HUES48 (cell line): Measurements from ENCODE around the gene SUMO3.
A peak's percentile ranks its signal among the peaks of the same experiment; 100 is the strongest.

Experiments used
- H3K27ac ChIP-seq: one replicate; pipeline ENCODE4 v1.7.0; 2013; ENCODE audit warnings: low read depth, low read length, inconsistent platforms
- H3K27me3 ChIP-seq: 2 replicates; pipeline ENCODE4 v1.6.1; 2013; ENCODE audit warnings: mild to moderate bottlenecking, low read length; ENCODE audit not compliant: control insufficient read depth, insufficient read depth
- H3K36me3 ChIP-seq: 2 replicates; pipeline ENCODE4 v1.6.1; 2013; ENCODE audit warnings: low read length; ENCODE audit not compliant: control insufficient read depth, insufficient read depth
- H3K4me1 ChIP-seq: 2 replicates; pipeline ENCODE4 v1.6.1; 2013; ENCODE audit warnings: mild to moderate bottlenecking, low read length; ENCODE audit not compliant: control insufficient read depth, insufficient read depth
- H3K4me3 ChIP-seq: 2 replicates; pipeline ENCODE4 v1.5.1; 2013; ENCODE audit warnings: mild to moderate bottlenecking, low read depth, low read length
- H3K9ac ChIP-seq: 2 replicates; pipeline ENCODE4 v1.6.1; 2013; ENCODE audit warnings: mild to moderate bottlenecking, low read depth, low read length, moderate library complexity
- H3K9me3 ChIP-seq: 2 replicates; pipeline ENCODE4 v1.6.1; 2013; ENCODE audit warnings: low read length; ENCODE audit not compliant: control insufficient read depth, insufficient read depth

SUMO3 gene

GRCh38 chr21:44822484-44823178 is 4.8 kb upstream of the SUMO3 start:
- H3K9me3 ChIP-seq = peaks cover 36% of the 10 kb centered on the region
- H3K36me3 ChIP-seq = no peaks in the 10 kb centered on the region
- no peak overlapping the region for H3K4me3 ChIP-seq
- no peak overlapping the region for H3K27ac ChIP-seq
- no peaks in the 10 kb centered on the region for H3K27me3 ChIP-seq
- no peaks in the 10 kb centered on the region for H3K4me1 ChIP-seq
- no peak overlapping the region for H3K9ac ChIP-seq

GRCh38 chr21:44820851-44821250 is 3.0 kb upstream of the SUMO3 start:
- Histone ChIP-seq H3K27ac (no peak overlapping the region), H3K27me3 (no peaks in the 10 kb centered on the region), H3K4me1 (no peaks in the 10 kb centered on the region), H3K4me3 (no peak overlapping the region), H3K9me3 (peaks cover 29% of the 10 kb centered on the region), H3K36me3 (no peaks in the 10 kb centered on the region), H3K9ac (no peak overlapping the region)

GRCh38 chr21:44819283-44820243 is 1.7 kb upstream of the SUMO3 start:
- Histone ChIP-seq H3K27me3 (no peaks in the 10 kb centered on the region), H3K9ac (no peak overlapping the region), H3K9me3 (peaks cover 29% of the 10 kb centered on the region), H3K36me3 (no peaks in the 10 kb centered on the region; the same call in 1 of the 2 replicates), H3K27ac (no peak overlapping the region), H3K4me1 (peaks cover 5% of the 10 kb centered on the region; the same call in 1 of the 2 replicates), H3K4me3 (no peak overlapping the region)

- H3K27me3 ChIP-seq = no peaks in the 10 kb centered on the region
- no peak overlapping the region for H3K27ac ChIP-seq
- peak overlapping the region; percentile 80 for H3K4me3 ChIP-seq
- no peak overlapping the region; the same call in 1 of the 2 replicates for H3K9ac ChIP-seq
- peaks cover 5% of the 10 kb centered on the region; the same call in 1 of the 2 replicates for H3K4me1 ChIP-seq
- H3K9me3 ChIP-seq = peaks cover 26% of the 10 kb centered on the region
- peaks cover 3% of the 10 kb centered on the region for H3K36me3 ChIP-seq
Observed at GRCh38 chr21:44818640-44819011, 764 bp upstream of the SUMO3 start.

- peak overlapping the region; percentile 80 for H3K4me3 ChIP-seq
- H3K36me3 ChIP-seq = peaks cover 13% of the 10 kb centered on the region
- peaks cover 5% of the 10 kb centered on the region; the same call in 1 of the 2 replicates for H3K4me1 ChIP-seq
- H3K9ac ChIP-seq = peak overlapping the region; percentile 83; the same call in 1 of the 2 replicates
- no peaks in the 10 kb centered on the region for H3K27me3 ChIP-seq
- H3K27ac ChIP-seq = peak overlapping the region; percentile 81
- H3K9me3 ChIP-seq = peaks cover 15% of the 10 kb centered on the region
Observed at GRCh38 chr21:44817506-44817880, 369 bp downstream of the SUMO3 start.

- Histone ChIP-seq H3K27ac (no peak overlapping the region), H3K27me3 (no peaks in the 10 kb centered on the region), H3K36me3 (peaks cover 16% of the 10 kb centered on the region), H3K4me3 (peak overlapping the region; percentile 80), H3K9ac (peak overlapping the region; percentile 51; the same call in 1 of the 2 replicates), H3K4me1 (peaks cover 5% of the 10 kb centered on the region; the same call in 1 of the 2 replicates), H3K9me3 (peaks cover 11% of the 10 kb centered on the region)
Observed at GRCh38 chr21:44816761-44817505, 929 bp downstream of the SUMO3 start.

- peaks cover 16% of the 10 kb centered on the region for H3K36me3 ChIP-seq
- no peak overlapping the region for H3K27ac ChIP-seq
- peaks cover 7% of the 10 kb centered on the region for H3K9me3 ChIP-seq
- H3K4me3 ChIP-seq = no peak overlapping the region
- H3K4me1 ChIP-seq = peaks cover 5% of the 10 kb centered on the region; the same call in 1 of the 2 replicates
- no peak overlapping the region for H3K9ac ChIP-seq
- no peaks in the 10 kb centered on the region for H3K27me3 ChIP-seq
Observed at GRCh38 chr21:44815852-44816628, 1.8 kb downstream of the SUMO3 start.

GRCh38 chr21:44815225-44815624 is 2.6 kb downstream of the SUMO3 start:
- H3K27me3 ChIP-seq = no peaks in the 10 kb centered on the region
- peaks cover 5% of the 10 kb centered on the region; the same call in 1 of the 2 replicates for H3K4me1 ChIP-seq
- H3K9ac ChIP-seq = no peak overlapping the region
- H3K36me3 ChIP-seq = peaks cover 21% of the 10 kb centered on the region
- no peak overlapping the region for H3K27ac ChIP-seq
- no peak overlapping the region for H3K4me3 ChIP-seq
- H3K9me3 ChIP-seq = peaks cover 7% of the 10 kb centered on the region

- Histone ChIP-seq H3K9ac (no peak overlapping the region), H3K27me3 (no peaks in the 10 kb centered on the region), H3K27ac (peak overlapping the region; percentile 9), H3K4me3 (no peak overlapping the region), H3K36me3 (peaks cover 27% of the 10 kb centered on the region), H3K4me1 (peaks cover 5% of the 10 kb centered on the region; the same call in 1 of the 2 replicates), H3K9me3 (peaks cover 6% of the 10 kb centered on the region)
Observed at GRCh38 chr21:44814498-44815023, 3.3 kb downstream of the SUMO3 start.

- H3K4me3 ChIP-seq = no peak overlapping the region
- H3K27ac ChIP-seq = no peak overlapping the region
- H3K9me3 ChIP-seq = no peaks in the 10 kb centered on the region
- no peaks in the 10 kb centered on the region for H3K27me3 ChIP-seq
- H3K9ac ChIP-seq = no peak overlapping the region
- H3K36me3 ChIP-seq = peaks cover 35% of the 10 kb centered on the region
- peaks cover 5% of the 10 kb centered on the region; the same call in 1 of the 2 replicates for H3K4me1 ChIP-seq
Observed at GRCh38 chr21:44813727-44814126, 4.1 kb downstream of the SUMO3 start.
